ENCODE data around the gene BACE2.
A peak's percentile ranks its signal among the peaks of the same experiment; 100 is the strongest.
"Not testable (repeated sequence)": the region's sequence is repeated elsewhere in the genome, so short reads cannot be mapped to it uniquely, and the experiment has no call there.

Gene BACE2

DNA sequence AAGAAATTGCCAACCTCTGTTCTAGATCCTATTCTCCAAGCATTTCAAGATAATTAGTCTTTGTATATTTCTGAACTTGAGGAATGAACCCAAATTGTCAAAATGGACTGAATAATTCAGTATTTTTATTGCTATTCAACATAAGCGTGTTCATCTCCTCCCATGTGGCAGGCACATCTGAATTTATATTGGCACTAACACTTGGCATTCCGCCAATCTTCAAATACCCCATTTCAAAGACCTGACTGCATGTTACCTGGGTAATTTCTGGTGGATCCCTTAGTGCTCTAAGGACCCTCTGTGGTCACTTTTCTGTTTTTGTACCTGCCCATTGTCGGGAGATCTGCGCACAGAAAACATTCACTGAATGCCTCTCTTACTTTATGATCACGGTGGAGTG is 66.6 kb downstream of the BACE2 start:
- DNase-seq (ENCODE audit: low read depth) = no peak
- no peak overlapping the region for H3K4me3 ChIP-seq (ENCODE audit: low read depth, low read length)
- TF ChIP-seq, protein P1, sequence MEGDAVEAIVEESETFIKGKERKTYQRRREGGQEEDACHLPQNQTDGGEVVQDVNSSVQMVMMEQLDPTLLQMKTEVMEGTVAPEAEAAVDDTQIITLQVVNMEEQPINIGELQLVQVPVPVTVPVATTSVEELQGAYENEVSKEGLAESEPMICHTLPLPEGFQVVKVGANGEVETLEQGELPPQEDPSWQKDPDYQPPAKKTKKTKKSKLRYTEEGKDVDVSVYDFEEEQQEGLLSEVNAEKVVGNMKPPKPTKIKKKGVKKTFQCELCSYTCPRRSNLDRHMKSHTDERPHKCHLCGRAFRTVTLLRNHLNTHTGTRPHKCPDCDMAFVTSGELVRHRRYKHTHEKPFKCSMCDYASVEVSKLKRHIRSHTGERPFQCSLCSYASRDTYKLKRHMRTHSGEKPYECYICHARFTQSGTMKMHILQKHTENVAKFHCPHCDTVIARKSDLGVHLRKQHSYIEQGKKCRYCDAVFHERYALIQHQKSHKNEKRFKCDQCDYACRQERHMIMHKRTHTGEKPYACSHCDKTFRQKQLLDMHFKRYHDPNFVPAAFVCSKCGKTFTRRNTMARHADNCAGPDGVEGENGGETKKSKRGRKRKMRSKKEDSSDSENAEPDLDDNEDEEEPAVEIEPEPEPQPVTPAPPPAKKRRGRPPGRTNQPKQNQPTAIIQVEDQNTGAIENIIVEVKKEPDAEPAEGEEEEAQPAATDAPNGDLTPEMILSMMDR (IDR thresholded peaks at IDR 0.05; ENCODE audit: control insufficient read depth, extremely low read depth, insufficient read depth) = no peak

DNA sequence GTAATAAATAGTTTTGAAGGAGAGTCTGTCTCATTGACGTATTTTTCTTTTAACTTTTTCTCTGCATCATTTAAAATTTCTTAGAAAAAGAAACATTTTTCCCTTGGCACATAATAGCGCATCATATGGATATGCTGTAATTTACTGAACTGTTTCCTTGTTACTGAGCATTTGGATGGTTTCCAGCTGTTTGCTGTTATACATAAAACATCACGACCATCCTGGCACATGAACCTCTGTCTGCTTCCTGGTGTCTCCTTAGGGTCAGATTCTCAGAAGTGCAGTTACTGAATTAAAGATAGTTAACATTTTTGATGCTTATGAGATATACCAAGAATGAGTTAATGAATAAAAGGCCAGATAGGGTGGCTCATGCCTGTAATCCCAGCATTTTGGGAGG is 67.2 kb downstream of the BACE2 start:
- peak; percentile 64 for DNase-seq (ENCODE audit: low read depth)
- TF ChIP-seq, protein P1 (IDR thresholded peaks at IDR 0.05; ENCODE audit: control insufficient read depth, extremely low read depth, insufficient read depth) = no peak

DNA sequence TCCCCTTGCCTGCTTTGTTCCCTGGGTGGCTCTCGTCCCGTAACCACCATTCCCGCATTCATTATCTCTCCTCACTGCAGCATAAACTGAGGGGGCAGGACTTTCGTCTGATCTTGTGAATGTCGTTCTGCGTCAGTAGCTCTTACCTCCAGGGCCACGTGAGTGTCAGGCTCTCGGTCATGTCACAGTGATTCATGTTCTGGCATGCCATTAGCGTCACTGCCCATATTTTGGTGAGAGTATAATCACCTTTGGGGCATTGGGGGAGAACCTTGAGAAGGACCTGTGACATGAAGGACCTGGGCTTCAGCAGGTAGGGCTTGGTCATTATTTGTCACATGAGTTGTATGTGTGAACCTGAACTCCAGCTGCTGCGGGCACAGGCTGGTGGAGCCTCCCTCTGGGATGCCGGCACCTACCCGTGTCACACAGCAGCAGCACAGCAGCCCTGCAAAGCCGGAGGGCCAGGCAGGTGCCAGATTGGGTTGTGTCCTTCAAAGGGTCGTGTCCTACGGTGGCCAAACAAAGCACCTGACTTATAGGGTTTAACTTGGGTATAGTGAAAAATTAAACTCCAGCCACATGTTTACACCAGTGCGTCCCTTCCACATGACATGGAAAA is 68.5 kb downstream of the BACE2 start:
- TF ChIP-seq, protein P1 (IDR thresholded peaks at IDR 0.05; ENCODE audit: control insufficient read depth, extremely low read depth, insufficient read depth) = no peak
- DNase-seq (ENCODE audit: low read depth) = no peak

More for the DNA sequence above, 67.2 kb downstream of the BACE2 start:
- no peak overlapping the region for H3K4me3 ChIP-seq (ENCODE audit: low read depth, low read length)

DNA sequence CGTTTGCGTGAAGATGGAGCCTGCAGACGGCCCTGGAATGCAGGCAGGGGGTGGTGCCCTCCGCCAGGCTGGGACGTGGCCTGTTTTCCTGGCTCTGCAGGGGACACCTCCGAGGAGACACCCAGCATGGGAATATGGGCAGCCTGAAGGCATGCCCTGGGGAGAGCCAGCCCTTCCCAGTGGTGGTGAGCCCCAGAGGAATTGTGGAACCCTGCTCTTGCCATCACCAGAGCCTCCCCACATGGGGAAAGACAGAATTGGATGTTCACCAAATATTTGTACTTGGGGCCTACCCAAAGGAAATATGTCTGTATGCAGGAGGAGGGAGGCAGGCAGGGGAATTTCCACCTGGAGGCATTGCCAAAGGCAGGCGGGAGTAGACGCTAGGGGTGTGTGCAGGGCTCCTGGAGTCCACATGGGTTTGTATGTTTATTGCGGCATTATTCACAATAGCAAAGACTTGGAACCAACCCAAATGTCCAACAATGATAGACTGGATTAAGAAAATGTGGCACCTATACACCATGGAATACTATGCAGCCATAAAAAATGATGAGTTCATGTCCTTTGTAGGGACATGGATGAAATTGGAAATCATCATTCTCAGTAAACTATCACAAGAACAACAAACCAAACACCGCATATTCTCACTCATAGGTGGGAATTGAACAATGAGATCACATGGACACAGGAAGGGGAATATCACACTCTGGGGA is 70.3 kb downstream of the BACE2 start:
- not testable (repeated sequence) for H3K4me3 ChIP-seq (ENCODE audit: low read depth, low read length); DNase-seq (ENCODE audit: low read depth)

More for the DNA sequence above, 68.5 kb downstream of the BACE2 start:
- no peak overlapping the region for H3K4me3 ChIP-seq (ENCODE audit: low read depth, low read length)

DNA sequence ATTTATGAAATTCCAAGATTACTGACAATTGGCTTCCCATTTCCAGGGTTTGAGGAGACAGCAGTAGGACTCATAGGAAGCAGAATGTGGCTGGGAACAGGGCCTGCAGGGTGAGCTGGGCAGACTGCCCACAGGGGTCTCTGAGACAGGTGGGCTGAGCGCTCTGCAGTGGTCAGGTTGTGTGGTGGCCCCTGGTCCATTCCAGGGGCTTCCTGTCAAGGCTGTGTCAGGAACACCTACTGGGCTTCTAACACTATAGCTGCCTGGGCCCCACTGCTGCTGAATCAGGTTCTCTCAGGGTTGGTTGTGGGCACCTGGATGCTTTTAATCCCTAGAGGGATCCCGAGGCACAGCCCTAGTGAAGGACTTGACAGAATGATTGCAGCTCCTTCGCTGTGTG is 72.1 kb downstream of the BACE2 start:
- TF ChIP-seq, protein P1 (IDR thresholded peaks at IDR 0.05; ENCODE audit: control insufficient read depth, extremely low read depth, insufficient read depth) = no peak
- DNase-seq (ENCODE audit: low read depth) = no peak
- H3K4me3 ChIP-seq (ENCODE audit: low read depth, low read length) = no peak overlapping the region

DNA sequence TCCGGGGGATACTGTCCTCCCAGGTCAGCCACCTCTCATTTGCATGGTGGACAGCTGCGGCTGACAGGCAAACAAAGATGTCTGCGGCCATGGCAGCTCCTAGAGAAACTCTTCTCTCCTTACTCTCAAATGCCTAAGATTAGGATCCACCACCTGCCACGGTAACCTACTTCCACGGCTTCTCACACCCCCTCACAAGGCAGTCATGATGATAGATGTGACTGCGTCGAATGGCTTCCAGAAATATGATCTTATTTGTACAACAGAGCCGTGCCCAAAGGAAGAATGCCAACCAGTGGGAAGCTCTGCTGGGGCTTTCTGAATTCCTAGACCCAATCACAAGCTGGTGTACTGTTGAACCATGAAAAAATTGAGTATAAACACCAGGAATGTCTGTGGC is 73.4 kb downstream of the BACE2 start:
- no peak overlapping the region for H3K4me3 ChIP-seq (ENCODE audit: low read depth, low read length)
- TF ChIP-seq, protein P1 (IDR thresholded peaks at IDR 0.05; ENCODE audit: control insufficient read depth, extremely low read depth, insufficient read depth) = no peak
- no peak for DNase-seq (ENCODE audit: low read depth)

DNA sequence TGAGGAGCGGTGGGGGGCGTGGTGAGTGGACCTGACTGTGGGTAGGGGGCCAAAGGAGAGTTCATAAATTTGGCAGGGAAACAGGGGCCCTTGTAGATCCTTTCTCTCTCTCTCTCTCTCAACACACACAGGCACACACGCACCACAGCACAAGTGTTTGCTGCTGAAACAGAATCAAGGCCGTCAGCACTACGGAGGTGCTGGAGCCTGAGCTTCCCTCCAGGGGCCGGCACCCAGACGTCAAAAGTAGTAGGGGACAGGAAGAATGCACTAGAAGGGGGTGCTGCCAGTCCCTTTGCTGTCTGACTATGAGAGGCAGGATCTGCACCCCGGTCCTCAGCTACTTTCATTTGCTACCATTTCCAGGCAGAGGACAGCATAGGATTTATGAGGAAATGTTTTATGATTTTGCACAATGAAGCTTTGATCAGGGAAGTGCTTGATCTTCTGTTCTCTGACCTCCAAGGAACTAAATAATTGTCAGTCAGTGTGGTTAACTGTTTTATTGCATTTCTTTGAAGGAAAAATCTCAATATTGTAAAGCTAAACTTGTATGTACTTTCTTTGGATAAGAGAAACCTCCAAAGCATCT is 74.4 kb downstream of the BACE2 start:
- no peak overlapping the region for H3K4me3 ChIP-seq (ENCODE audit: low read depth, low read length)
- TF ChIP-seq, protein P1 (IDR thresholded peaks at IDR 0.05; ENCODE audit: control insufficient read depth, extremely low read depth, insufficient read depth) = no peak
- DNase-seq (ENCODE audit: low read depth) = no peak
